AG20443 (cell line): ENCODE results near the gene BBOX1.
"Not testable (repeated sequence)": the region's sequence is repeated elsewhere in the genome, so short reads cannot be mapped to it uniquely, and the experiment has no call there.

ENCODE experiments used
- DNase-seq: peaks from one replicate; pipeline ENCODE4 v3.0.0; 2012; ENCODE audit warnings: low spot score, mixed read lengths

The BBOX1 gene, protein sequence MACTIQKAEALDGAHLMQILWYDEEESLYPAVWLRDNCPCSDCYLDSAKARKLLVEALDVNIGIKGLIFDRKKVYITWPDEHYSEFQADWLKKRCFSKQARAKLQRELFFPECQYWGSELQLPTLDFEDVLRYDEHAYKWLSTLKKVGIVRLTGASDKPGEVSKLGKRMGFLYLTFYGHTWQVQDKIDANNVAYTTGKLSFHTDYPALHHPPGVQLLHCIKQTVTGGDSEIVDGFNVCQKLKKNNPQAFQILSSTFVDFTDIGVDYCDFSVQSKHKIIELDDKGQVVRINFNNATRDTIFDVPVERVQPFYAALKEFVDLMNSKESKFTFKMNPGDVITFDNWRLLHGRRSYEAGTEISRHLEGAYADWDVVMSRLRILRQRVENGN

DNA sequence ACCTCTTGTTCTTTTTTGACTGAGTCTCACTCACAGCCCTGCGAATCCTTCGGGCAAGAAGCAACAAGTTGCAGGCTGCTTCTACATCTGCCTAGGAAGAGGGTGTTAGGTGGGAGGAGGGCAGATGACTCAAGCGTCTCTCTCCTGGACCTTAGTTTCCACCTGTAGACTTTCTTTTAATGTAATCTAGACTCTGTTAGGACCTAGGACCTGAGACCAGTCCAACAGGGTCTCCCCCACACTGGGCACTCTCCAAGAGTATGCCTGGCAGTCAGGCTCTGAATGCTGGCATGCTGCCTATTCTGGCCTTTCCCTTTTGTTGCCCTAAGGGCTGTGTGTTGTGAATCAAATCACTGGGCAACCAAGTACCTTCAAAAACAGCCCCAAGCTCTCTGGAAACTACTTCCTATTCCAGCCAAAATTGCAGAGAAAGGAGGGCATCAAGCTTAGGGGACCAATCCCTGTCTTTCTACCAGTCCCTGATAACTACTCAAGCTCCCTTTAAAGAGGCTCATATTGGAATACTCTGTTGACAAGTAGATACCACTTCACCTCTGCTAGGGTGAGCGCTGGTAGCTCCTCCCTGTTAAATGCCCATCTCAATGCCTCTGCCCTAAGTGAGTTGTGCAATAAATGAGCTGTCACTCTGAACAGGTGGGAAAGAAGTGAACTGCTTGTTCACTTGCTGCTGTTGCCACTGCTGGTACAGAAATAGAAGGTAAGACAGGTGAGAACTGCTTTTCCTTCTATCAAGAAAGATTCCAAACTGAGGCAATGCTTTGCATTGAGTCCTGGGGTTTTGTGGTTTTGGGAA, at the start of gene BBOX1:
BBOX1 (plus strand) TSS at position 514 of the 814 bp plus-strand sequence. CDS start 14,616 bp downstream, outside the sequence.
- no peak for DNase-seq

GRCh38 chr11:26992031-26992541, 48.5 kb upstream of the BBOX1 start:
- DNase-seq, result peak; percentile 80

- DNase-seq, result peak; percentile 61
These were observed 46.6 kb upstream of the BBOX1 start, which contains the start of gene FIBIN for GRCh38 chr11:26993965-26994457. TSS of gene FIBIN (plus strand) at chr11:26994112. CDS start at chr11:26994527, 415 bp downstream.

DNA sequence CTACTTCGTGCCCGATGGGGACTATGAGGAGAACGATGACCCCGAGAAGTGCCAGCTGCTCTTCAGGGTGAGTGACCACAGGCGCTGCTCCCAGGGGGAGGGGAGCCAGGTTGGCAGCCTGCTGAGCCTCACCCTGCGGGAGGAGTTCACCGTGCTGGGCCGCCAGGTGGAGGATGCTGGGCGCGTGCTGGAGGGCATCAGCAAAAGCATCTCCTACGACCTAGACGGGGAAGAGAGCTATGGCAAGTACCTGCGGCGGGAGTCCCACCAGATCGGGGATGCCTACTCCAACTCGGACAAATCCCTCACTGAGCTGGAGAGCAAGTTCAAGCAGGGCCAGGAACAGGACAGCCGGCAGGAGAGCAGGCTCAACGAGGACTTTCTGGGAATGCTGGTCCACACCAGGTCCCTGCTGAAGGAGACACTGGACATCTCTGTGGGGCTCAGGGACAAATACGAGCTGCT, 46.0 kb upstream of the BBOX1 start:
- DNase-seq, result peak; percentile 21

- no peak for DNase-seq
These were observed 44.7 kb upstream of the BBOX1 start for GRCh38 chr11:26995701-26996460.

DNA sequence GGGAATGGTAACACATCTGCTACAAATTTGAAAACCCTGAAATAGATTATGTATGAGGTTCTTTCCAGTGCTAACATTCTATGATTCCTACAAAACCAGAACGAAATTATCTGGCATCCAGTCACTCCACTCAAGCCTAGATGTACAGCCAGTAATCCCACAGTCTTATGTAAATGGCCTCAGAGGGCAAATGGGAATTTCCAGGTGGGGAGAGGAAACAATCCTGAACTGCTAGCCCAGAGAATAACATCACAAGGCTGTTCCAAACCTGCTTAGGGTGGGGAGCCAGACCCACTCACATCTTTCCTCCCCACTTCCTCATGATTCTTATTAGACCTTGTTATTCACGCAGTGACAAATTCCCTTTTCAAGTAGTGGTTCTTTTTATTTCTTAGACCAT, 43.2 kb upstream of the BBOX1 start:
- DNase-seq, result no peak

GRCh38 chr11:27001136-27001730, 39.4 kb upstream of the BBOX1 start:
- DNase-seq, result not testable (repeated sequence)

DNA sequence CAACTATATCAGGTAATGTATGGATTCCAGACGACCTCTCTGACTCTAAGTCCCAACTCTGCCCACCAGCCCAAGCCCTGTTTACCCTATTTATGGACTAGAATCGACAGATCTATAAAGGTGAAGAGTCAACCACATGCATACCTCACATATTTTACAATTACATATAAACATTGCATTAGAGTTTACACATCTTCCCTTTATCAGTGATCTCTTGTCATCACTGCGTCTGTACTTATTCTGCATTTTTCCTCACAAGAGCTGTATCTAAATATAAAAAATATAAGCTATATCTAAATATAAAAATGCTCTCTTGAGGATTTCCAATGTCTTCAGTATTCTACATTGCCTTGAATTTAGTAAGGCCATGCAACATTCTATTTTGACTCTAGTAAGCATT, 38.2 kb upstream of the BBOX1 start:
- DNase-seq, result no peak

DNA sequence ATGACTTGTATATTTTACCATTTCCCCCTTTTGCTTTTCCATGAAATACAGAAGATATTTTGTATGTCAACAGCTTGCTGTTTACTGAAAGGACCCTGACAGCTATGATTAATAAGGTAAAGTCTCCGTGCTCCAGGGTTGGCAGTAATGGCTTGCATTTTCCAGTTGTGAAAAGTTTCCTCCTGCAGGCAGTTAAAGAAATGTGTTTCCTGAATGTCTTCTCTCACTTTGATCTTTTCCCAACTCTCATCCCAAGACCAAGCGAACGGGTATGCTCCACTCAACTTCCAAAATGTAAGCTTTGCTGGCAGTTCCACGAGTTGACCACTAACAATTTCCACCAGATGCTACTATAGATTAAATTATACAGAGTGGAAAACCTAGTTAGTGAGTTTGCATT, 37.8 kb upstream of the BBOX1 start:
- DNase-seq, result no peak

- DNase-seq, result no peak
These were observed 36.5 kb upstream of the BBOX1 start for GRCh38 chr11:27004103-27004502.

- no peak for DNase-seq
These were observed 31.6 kb upstream of the BBOX1 start for GRCh38 chr11:27008811-27009535.

- no peak for DNase-seq
These were observed 28.9 kb upstream of the BBOX1 start for GRCh38 chr11:27011560-27012233.

DNA sequence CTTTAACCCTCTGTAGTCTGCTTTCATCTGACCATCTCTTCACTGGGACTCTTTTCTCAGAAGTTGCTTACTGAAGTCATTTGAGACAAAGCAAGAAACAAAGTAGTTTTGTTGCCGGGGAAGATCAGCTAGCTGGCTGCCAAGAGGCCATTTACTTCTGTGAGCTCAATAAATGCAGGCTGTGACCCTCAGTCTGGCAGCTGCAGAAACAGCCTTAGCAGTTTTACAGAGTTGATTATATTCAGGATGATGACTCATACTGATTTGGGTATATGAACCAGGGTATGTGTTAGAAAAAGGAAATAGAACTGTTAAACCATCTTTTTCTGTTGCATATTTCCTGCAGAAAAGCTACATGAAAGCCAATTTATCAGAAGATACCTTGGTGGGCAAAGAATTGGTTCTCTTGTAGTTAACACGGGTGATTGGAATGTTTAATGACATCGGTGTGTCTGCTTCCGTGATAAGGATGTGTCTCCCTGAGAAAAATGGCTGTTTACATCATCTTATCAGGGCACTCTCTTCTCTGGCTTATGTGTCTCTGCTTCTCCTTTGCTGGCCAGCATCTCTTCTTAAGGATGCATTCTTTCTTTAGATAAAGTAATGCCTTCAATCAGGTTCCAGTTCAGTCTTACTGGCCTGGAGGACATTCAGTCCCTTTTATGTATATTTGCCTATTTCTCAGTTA, 28.2 kb upstream of the BBOX1 start:
- DNase-seq, result peak; percentile 22

DNA sequence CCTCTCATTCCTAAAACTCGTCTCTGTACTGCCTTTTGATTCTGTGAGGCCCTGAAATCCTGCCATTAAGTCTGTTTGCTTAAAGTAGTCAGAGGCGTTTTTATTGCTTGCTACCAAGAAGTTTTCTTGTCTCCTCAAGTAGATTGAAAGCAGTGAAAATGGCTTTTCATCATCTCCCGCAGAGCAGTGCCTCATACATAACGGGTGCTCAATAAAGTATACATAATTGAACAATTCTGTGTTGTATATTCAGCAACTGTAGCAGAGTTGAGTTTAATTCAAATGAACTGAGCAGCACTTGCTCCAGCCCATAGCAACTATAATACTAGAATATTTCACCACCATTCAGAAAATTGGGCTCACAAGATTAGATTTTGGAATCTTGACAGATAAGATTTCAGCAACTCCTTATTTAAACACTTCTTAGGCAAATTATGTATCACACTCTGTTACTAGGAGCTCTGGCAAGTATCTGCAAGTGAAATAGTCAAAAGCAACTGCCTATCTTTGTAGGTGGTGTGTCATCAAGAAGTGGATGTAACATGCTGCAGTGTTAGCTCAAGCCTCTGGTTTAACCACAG, 26.7 kb upstream of the BBOX1 start:
- peak; percentile 20 for DNase-seq

DNA sequence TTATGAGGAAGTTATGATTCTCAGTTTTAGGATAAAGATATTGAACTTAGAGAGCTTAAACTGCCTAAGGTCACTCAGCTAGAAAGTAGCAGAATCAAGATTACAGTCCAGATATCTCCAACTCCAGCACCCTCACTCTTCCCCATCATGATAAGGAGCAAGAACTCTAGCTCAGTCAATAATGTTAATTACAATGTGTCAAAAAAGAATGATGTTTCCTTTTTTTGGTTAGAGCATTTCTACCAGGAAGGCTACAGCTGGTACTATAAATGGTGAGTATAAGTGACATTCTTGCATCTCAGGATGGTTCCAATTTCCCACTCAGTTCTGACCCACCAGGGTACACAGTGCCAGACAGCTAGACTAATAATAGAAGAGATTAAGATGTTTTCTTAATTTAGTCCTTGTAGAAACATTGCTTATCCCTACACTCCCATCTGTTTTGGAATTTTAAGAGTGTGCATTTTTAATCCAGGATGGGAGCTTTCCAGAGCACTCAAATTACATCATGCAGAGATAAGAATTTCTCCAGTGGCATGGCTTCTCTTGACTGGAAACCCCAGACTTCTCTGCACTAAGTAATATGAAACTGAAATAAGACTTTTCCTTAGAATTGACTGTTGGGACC, 21.6 kb upstream of the BBOX1 start:
- DNase-seq, result no peak

- no peak for DNase-seq
These were observed 19.9 kb upstream of the BBOX1 start for GRCh38 chr11:27020751-27021150.

DNA sequence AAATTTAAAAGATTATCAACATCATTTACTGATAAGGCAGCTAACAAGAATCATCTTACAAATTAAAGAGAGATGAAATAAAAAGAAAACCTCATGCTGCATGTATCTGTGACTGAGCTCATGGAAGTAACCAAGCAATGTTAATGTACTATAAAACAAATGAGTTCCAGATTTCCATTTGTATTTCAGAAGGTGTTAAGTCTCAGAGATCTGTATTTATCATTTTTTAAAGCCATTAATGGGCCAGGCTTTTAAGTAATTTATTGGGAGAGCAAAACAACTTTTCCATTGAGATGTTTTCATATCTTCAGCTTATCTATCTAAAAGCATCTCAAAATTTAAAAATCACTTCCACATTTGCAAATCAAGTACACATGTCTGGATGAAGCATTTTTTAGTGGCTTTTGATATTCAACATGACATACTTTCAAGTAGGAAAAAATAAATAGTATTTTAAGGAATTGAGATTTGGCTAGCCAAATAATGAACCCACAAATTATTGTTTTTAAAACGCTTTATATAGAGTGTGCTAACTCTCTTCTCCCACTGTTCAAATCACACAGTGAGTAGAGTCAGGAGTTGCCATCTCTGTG, 17.9 kb upstream of the BBOX1 start:
- DNase-seq, result no peak

GRCh38 chr11:27024865-27025264, 15.8 kb upstream of the BBOX1 start:
- no peak for DNase-seq
